Adipose tissue (tissue), 3 donors: ENCODE results near the gene TBC1D10A. TPM values are rescaled to one million over a fixed set of nuclear protein-coding genes. Genes with fewer than 3 reads are reported as not detected.

ENCODE experiments used
- H3K27ac ChIP-seq: one replicate; pipeline ENCODE4 v1.5.1; 2013; ENCODE audit warnings: low read depth, low read length
- WGBS, 3 donors: extraction: QIAGEN DNeasy Blood & Tissue Kit; methylation state at CpG; one replicate each; pipeline ENCODE4 v1.1.7; 2013; 5-methylcytosine and 5-hydroxymethylcytosine counted together
- polyA plus RNA-seq, 3 donors: library from polyadenylated mRNA; stranded (reverse); fragments of 200-250 nt; gene quantifications; one replicate each; pipeline ENCODE4 v1.2.3, GENCODE V29; 2013
- donor health status: healthy with polysubstance abuse.
- donor health status: Bipolar disorder and iron deficiency.
- donor health status: healthy.

Gene TBC1D10A
- polyA plus RNA-seq, 3 donors = 10.8 to 33.3 (median 17.8) TPM

DNA sequence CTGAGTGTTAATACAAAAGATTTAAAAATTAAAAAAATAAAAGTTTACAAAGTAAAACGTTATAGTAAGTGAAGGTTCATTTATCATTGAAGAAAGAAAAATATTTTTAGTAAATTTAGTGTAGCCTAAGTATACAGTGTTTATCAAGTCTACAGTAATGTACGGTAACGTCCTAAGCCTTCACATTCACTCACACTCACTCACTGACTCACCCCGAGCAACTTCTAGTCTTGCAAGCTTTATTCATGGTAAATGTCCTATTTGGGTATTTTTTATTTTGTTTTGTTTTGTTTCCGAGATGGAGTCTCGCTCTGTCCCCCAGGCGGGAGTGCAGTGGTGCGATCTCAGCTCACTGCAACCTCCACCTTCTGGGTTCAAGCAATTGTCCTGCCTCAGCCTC lies 46.2 kb downstream of the TBC1D10A start:
- H3K27ac ChIP-seq = no peak overlapping the region
- WGBS, 3 donors = 75 to 87% (median 83%) methylated on average over 8 of the region's 8 CpGs

DNA sequence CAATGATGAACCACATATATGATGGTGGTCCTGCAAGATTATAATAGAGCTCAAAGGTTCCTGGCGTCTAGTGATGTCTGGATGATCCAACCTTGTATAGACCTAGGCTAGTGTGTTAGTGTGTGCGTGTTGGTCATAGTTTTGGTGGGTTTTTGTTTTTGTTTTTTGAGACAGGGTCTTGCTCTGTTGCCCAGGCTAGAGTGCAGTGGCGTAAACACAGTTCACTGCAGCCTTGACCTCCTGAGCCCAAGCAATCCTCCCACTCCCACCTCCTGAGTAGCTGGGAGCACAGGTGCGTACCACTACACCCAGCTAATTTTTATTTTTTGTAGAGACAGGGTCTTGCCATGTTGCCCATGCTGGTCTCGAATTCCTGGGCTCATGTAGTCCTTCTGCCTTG lies 46.8 kb downstream of the TBC1D10A start:
- WGBS, 3 donors = 82 to 92% (median 86%) methylated on average over 5 of the region's 5 CpGs
- H3K27ac ChIP-seq = no peak overlapping the region

DNA sequence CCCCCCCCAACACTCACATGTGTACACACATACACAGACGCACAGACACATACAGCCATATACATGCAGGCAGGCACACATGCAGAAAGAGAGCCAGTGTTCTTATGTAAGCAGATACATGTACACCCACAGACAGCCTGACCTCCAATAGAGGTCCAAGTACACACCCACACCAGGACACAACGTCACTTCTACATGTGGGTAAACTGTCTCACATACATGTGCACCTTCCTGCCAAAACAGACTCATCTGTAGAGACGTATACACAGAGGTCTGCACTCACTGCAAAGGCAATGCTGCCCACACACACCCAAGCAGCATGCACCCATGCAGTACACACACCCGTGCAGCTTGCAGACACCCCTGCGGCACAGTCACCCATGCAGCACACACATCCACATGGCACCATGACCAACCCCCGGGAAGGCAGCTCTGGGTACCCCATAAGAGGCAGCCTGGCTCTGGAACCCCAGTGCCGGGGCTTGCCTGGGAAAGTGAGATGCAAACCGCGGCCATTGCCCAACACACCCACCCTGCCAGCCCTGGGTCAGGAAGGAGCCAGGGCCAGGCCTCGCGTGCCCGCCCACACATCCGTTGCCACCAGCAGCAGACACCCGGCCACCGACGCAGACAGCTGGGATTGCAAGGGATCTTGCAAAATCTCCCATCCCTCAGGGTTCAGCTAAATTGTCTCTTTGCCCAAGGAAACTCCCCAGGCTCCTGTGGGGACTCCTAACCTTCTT lies 47.5 kb downstream of the TBC1D10A start:
- 41 to 75% (median 49%) methylated on average over 16 of the region's 16 CpGs for WGBS, 3 donors
- H3K27ac ChIP-seq = no peak overlapping the region

DNA sequence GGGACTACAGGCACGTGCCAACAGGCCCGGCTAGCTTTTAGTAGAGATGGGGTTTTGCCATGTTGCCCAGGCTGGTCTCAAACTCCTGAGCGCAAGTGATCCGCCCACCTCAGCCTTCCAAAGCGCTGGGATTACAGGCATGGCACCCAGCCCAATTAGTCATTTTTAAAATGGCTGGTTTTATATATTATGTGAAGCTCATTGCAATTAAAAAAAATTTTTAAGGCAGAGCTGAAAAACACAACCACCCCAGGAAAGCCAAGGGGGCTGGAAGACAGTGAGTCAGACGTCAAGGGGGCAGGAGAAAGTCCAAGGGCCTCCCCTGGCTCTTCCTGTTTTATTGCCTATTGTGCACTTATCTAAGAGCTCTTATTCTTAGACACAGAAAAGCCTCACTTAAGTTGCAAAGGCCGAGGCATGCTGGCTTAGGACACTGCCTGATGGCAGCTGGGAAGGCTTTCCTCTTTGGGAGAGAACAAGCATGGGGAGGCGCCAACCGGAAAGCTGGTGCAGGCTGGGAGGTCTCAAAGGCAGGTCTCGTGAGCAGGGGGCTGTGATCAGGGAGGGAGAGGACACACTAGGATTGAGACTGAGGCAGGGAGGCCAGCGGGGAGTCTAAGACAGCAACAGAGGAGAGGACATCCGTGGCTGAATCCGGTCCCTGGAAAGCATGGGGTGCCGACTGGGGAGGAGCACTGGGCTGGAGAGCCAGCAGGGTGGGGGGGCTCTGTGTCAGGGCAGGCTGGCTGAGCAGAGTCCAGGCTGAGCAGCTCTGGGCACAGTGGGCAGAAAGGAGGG lies 49.0 kb downstream of the TBC1D10A start:
- H3K27ac ChIP-seq = no peak overlapping the region
- WGBS, 3 donors = 37 to 71% (median 38%) methylated on average over 13 to 14 of the region's 14 CpGs

DNA sequence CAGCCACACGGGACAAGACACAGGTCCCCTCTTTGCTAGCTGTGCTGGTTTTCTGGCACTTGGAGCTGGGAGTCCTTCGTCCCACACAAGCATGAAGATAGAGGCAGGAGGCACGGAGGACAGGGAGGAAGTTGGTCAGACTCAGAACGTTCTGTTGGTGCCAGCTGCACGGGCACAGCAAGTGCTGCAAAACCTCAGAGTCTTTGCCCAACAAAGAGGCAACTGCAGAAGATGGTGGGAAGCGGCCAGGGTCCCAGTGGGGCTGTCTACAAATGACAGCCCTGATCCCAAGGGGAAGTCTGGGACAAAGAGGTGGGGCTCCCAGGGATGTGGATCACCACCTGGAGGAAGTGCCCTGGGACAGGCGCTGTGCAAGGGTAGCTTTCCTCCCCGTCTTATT lies 50.7 kb downstream of the TBC1D10A start:
- H3K27ac ChIP-seq = no peak overlapping the region
- WGBS, 3 donors = 58 to 70% (median 63%) methylated on average over 8 of the region's 8 CpGs

DNA sequence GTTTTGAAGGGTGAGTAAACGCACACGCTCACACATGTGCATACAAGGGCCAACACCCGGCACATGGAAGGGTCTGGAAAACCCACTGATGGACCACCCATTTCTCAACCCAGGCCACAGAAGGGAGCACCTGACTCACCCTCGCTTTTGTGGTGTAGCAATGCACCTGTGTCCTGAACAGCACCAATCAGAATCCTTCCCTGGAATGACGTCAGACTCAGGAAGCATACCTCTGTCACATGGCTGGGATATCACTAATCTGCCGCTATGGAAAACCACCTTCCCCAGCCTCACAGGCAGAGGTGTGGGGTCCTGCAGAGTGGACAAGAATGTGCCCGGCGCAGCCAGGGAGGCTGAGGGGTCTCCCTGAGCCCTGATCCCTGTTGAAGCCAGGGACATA lies 51.1 kb downstream of the TBC1D10A start:
- WGBS, 3 donors = 61 to 66% (median 65%) methylated on average over 8 of the region's 8 CpGs
- H3K27ac ChIP-seq = no peak overlapping the region

DNA sequence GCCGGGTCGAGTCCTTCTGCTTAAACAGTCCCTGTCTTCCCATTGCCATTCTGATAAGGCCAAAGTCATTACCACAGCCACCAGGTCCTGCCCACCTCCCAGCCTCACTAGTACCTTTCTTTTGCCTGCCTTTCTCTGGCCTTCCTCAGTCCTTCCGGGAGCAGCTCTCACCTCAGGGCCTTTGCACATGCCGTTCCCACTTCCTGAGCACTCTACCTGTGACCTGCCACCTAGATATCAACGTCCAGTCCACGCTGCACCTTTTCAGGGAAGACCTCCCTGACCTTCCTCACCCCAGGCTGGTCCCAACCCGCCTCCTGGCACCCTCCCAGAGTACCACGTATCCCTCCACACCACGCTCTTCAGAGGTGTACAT lies 52.3 kb downstream of the TBC1D10A start:
- H3K27ac ChIP-seq = no peak overlapping the region
- WGBS, 3 donors = 87 to 94% (median 91%) methylated on average over 9 of the region's 9 CpGs

DNA sequence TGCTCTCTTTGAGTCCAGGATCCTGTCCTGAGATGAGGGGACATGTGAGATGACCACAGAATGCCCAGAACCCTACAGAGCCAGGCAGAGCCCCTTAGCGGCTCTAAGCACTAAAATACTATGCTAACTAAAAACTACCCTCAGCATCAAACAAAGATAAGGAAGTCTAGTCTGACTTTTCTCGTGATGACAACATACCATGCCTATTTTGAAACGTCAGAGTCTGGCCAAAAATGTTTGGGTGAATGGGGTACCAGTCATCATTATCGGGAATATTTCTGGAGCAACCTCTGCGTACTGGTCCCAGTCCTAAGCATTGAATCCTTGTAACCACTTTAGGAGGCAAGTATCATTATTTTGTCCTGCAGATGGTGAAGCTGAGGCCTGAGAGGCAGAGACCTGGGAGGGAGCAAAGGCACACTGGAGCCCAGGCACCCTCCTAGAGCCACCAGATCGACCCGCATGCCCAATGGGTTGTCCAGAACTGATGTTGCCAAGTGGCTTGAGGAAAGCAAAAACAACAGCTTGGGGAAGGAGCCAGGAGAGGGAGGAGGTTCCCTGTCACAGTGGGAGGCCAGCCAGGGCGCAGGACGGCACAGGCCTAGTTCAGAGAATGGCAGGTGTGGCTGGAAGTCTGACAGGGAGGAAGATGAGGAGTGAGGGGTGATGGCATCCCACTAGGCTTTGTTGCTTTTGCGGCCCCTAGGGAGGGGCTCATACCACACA lies 52.9 kb downstream of the TBC1D10A start:
- no peak overlapping the region for H3K27ac ChIP-seq
- WGBS, 3 donors = 52 to 67% (median 59%) methylated on average over 10 of the region's 10 CpGs

DNA sequence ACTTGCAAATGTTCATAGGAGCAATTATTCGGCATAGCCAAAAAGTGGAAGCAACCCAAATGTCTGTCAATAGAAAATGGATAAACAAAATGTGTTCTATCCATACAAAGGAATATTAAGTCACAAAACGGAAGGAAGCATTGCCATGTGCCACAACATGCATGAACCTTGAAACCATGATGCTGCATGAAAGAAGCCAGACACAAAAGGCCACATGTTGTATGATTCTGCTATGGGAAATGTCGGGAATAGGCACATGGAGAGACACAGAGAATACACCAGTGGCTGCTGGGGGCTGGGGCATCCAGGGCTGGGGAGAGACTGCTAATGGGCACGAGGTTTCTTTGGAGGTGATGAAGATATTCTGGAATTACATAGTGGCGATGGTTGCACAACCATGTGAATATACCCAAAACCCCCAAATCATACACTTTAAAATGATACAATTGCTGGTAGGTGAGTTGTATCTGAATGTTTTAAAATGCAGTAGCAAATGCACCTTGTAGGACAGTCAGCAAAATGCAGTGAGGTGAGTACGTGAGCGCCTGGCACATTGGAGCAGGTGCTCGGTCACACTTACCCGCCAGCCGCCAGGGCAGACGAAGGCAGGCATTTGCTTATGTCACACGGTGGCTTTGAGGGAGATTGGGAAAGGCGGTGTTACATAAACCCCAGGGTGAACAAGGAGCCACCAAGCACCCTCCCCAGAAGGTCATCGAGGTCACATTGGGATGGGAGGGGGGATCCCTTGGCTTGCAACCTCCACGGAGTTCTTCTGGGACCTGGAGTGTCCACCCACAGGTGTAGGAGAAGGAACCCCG lies 53.8 kb downstream of the TBC1D10A start:
- WGBS, 3 donors = 59 to 77% (median 72%) methylated on average over 16 of the region's 16 CpGs
- H3K27ac ChIP-seq = no peak overlapping the region

DNA sequence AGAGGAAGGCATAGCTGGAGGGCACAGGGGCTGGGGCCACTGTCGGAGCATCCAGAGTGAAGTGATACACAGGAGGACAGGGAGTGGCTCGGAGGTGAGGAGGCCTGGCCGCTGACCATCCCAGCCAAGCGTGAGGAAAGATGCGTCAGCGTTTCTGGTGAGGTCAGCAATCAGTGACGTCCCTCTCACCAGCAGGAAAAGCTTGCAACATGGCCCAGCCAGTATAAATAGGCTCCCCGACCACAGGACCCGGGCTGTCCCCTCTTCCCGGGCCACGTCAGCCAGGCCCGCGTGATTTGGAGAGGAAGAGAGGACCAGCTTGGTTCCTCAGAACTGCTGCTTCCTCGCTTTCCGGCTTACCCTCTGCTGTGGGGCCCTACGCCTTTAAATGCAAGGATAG lies 55.9 kb downstream of the TBC1D10A start:
- WGBS, 3 donors = 50 to 74% (median 53%) methylated on average over 16 of the region's 16 CpGs
- H3K27ac ChIP-seq = no peak overlapping the region

DNA sequence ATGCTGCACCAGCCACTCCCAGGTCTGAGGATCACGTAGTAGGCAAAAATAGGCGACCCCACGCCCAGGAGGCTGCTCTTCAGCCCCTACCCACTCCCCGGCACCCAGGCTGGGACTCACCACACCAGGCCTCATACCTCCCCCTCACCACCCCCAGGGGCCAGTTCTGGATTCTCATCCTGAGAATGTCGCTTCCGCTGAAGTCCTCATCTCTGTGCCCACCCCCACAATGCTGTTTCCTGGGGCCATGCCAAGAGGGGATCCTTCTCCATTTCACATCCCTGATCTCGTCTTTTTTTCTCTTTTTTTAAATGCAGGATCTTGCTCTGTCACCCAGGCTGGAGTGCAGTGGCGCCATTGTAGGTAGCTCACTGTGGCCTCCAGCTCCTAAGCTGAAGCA lies 58.4 kb downstream of the TBC1D10A start:
- WGBS, 3 donors = 79 to 84% (median 80%) methylated on average over 8 of the region's 8 CpGs
- no peak overlapping the region for H3K27ac ChIP-seq

DNA sequence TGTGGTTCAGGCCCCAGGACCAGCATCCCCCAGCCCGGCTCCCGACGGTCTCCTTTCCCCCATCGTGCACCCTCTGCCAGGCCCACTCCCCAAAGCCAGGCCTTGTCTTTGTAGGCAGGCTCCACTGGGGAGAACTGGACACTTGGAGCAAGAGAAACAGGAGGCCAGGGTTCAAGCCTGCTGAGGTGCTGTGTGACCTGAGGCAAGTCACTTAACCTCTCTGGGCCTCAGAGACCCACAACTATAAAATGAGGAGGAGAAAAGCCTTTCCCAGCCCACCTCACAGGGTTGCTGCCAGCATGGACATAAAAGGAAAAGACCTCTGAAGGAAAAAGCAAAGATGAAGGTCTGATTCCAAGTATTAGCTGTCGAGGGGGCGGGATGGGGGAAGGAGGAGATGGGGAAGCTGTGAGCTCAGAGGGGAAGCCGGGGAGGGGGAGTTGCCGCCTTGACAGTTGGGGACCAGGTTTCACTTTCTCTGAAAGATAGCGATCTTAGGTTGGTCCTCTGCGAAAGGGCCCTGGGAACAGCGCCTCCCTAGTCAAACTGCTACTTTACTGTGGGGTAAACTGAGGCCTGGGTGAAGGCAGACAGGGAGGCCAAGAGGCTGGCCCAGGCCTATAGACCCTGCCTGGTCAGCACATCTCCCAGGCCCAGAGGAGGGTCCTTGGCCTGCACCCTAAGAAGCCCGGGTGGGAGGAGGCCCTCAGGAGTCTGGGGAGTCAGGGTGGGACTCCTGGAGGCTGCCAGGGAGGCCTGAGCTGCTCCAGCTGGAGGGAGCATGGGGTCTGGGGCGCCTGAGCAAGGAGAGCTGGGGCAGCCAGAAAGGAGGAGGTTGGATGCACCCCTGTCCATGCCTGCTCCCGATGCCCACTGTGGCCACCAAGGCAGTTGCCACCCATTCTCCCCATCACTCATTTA lies 59.1 kb downstream of the TBC1D10A start:
- H3K27ac ChIP-seq = peak overlapping the region; percentile 34
- WGBS, 3 donors = 46 to 73% (median 61%) methylated on average over 14 of the region's 14 CpGs

DNA sequence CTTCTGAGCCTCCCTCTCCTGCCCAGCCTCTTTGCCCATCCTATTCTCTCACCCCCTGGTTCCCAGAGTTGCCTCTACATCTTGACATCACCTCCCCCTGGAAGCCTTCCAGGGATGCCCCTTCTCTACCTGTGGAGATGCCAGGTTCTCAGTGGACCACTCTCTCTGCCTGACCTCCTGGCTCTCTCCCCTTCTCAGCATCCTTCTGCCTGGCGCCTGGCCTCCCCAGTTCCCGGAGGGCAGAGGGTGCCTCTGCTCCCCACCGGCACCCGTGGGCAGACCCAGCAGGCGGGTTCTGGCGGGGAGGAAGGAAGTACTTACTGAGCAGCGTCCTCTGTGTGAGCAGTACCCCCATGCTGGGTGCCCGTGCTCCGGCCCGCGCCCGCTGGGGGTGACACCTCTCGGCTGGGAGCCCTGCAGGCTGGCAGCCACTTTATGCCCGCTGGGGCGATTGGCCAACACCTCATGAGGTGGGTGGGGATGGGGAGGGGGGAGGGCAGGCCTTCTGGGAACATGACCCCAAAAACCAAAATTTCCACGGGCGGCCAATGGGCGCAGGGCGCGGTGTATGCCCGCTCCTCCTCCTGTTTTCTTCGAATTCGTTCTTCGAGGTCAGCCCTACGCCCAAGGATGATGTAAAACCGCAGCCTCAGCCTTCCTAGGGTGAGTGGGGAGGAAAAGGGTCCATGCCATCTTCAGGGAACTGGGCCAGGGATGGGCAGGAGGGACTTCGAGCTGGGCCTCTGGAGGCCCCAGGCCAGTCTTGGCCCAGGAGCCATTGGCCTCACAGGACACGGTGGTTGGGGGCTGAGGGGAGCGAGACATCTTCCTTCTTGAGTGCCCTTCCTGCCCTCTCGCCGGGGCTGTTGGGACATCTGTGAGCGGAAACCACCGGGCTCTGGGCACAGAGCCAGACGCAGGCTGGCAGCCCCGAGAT lies 60.0 kb downstream of the TBC1D10A start, which contains the start of gene OSM:
OSM (minus strand) TSS at position 407 of the 937 bp plus-strand sequence; CDS start at position 355, 52 bp downstream.
- peak within 1 kb of the TSS; percentile 56 for H3K27ac ChIP-seq
- 36 to 68% (median 48%) methylated on average over 34 to 35 of the region's 35 CpGs for WGBS, 3 donors

DNA sequence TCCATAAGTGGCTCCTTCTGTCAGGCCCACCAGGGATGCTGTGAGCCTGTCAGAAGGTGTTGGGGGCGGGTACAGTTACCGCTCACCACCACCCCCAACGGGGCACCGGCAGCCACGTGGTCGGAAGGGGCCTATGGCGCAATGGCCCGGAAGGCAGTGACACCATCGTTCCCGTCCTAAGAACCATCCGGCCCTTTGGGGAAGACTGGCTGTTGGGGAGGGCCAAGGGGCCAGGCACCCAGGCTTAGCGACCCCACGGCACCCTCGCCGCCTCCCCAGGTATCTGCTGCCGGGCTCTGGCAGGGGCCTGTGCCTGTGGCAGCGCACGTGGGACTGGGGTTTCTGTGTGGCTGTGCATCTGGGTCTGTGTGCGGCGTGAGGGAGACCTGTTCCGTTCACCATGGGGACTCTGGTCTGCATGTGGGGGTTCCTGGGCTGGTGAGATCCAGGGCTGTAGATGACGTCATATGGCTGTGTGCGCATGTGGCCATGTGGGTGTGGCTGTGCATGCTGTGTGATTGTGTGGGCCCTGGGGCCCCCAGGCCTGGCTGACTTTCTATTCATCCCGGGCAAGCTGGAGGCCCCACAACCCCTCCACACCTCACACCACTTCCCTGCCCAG lies 60.8 kb downstream of the TBC1D10A start:
- WGBS, 3 donors = 37 to 70% (median 49%) methylated on average over 23 to 24 of the region's 24 CpGs
- H3K27ac ChIP-seq = peak overlapping the region; percentile 56

DNA sequence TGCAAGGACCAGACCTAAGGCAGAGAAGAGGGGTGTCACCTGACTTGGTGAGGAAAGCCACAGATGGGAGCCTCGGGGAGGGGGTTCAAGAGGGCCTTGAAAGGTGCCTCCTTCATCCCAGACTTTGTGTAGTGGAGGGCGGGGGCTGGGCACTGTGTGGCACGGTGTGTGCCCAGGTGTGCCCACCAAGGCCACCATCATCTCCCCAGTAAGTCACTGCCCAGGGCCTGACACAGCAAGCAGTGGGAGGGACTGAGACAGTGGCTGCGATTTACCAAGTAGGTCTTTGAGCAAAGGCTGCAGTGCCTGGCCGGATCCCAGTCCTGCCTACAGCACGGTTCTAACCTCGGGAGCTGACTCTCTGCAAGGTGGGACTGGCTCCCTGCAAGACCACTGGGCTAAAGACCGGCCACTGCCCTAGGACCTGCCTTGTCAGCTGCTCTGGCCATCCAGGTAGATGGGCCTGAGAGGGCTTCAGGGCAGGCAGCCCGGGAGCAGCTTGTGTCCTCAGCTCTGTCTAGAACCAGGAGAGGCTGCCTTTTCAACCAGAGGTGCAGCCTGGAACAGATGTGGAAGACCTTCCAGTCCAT lies 61.5 kb downstream of the TBC1D10A start:
- 70 to 85% (median 83%) methylated on average over 9 of the region's 9 CpGs for WGBS, 3 donors
- H3K27ac ChIP-seq = no peak overlapping the region
